K562 (cell line): ENCODE data around the gene ZNF358. TPM values are rescaled to one million over a fixed set of nuclear protein-coding genes. Genes with fewer than 3 reads are reported as not detected.

ENCODE experiments used
- ATAC-seq: fragments of 200-7000 bp; cut with Tn5 transposase; 3 replicates; pipeline ENCODE4 v1.9.1; 2020; ENCODE audit warnings: moderate library complexity
- BruUV-seq: library from RNA; stranded (reverse); fragments of 400-500 nt; replicated peaks from 2 replicates; lab custom pipeline; 2021; lab: Mats Ljungman, UMichigan
- CTCF ChIA-PET: fragments of 300-600 bp; formaldehyde crosslinking; extraction: SDS; loops from one replicate; lab custom pipeline; 2021; ENCODE audit warnings: low intra/inter-chr PET ratio; lab: Yijun Ruan, JAX
- POLR2A ChIA-PET: fragments of 300-600, 350-650 bp; sonication (Branson Sonifier 250); formaldehyde crosslinking; extraction: SDS; loops from one replicate; lab custom pipeline; 2021; ENCODE audit warnings: antibody characterized with exemption, inconsistent platforms; lab: Yijun Ruan, JAX
- DNase-seq, 4 experiments: peaks; one replicate each; pipeline versions ENCODE4 v3.0.0 to v3.0.0-alpha.2; 2011 to 2018; ENCODE audit warnings: low spot score in 3 of 4, mixed read lengths in 3 of 4; ENCODE audit errors: extremely low read depth in 1 of 4
- FAIRE-seq: peaks from 2 replicates; lab custom pipeline; 2011; peaks lifted over from hg19 to GRCh38; lab: Jason Lieb, UNC
- H2AFZ ChIP-seq: 2 replicates; pipeline ENCODE4 v1.6.0; 2011; ENCODE audit warnings: low read depth, low read length, control low read depth, inconsistent platforms
- H3K27ac ChIP-seq: fragments of 200-600 bp; 3 replicates; pipeline ENCODE4 v1.8.0; 2011; ENCODE audit warnings: low read depth, mild to moderate bottlenecking, control low read depth, inconsistent platforms, low read length, moderate library complexity, mixed read lengths; ENCODE audit errors: extremely low read depth
- H3K27me3 ChIP-seq, 2 experiments: fragments of 300-600 bp in 1 of 2; 2 replicates in 1 of 2; 3 replicates in 1 of 2; pipeline versions ENCODE4 v1.6.0 to v1.8.0; 2011; ENCODE audit warnings: inconsistent platforms in 2 of 2, low read length in 2 of 2, mild to moderate bottlenecking in 1 of 2, mixed read lengths in 1 of 2, moderate library complexity in 1 of 2; ENCODE audit not compliant: control insufficient read depth in 2 of 2, insufficient read depth in 2 of 2
- H3K36me3 ChIP-seq: fragments of 300-600 bp; 3 replicates; pipeline ENCODE4 v1.8.0; 2011; ENCODE audit warnings: mild to moderate bottlenecking, low read length, inconsistent platforms; ENCODE audit not compliant: control insufficient read depth, insufficient read depth
- H3K4me1 ChIP-seq, 2 experiments: fragments of 200-600 bp in 1 of 2; replicated peaks in 1 of 2; 2 replicates in 1 of 2; 3 replicates in 1 of 2; pipeline versions ENCODE4 v1.5.1 to v1.8.0; 2011; ENCODE audit warnings: inconsistent platforms in 2 of 2, low read length in 2 of 2, mild to moderate bottlenecking in 1 of 2, mixed read lengths in 1 of 2, moderate library complexity in 1 of 2; ENCODE audit not compliant: control insufficient read depth in 2 of 2, insufficient read depth in 2 of 2
- H3K4me2 ChIP-seq: 2 replicates; pipeline ENCODE4 v1.6.1; 2011; ENCODE audit warnings: low read length, control low read depth, inconsistent platforms, mixed read lengths; ENCODE audit not compliant: insufficient read depth
- H3K4me3 ChIP-seq: fragments of 200-600 bp; sonication (generic), shearing (Covaris generic); 2 replicates; pipeline ENCODE4 v1.5.1; 2016; ENCODE audit warnings: control low read depth, inconsistent platforms
- H3K79me2 ChIP-seq: fragments of 200-600 bp; 3 replicates; pipeline ENCODE4 v1.8.0; 2011; ENCODE audit warnings: low read length, inconsistent platforms; ENCODE audit not compliant: control insufficient read depth, insufficient read depth
- H3K9ac ChIP-seq, 2 experiments: 2 replicates each; pipeline versions ENCODE4 v1.6.0 to v1.6.1; 2011; ENCODE audit warnings: low read depth in 2 of 2, low read length in 2 of 2, control low read depth in 1 of 2, inconsistent platforms in 1 of 2, mild to moderate bottlenecking in 1 of 2, mixed read lengths in 1 of 2; ENCODE audit not compliant: insufficient read depth in 1 of 2
- H3K9me1 ChIP-seq: one replicate; pipeline ENCODE4 v1.6.0; 2011; ENCODE audit warnings: inconsistent platforms, mild to moderate bottlenecking, low read length, moderate library complexity; ENCODE audit not compliant: control insufficient read depth, insufficient read depth
- H3K9me3 ChIP-seq: replicated peaks from 2 replicates; pipeline ENCODE4 v1.5.1; 2011; ENCODE audit warnings: low read depth, low read length, inconsistent platforms; ENCODE audit not compliant: control insufficient read depth, insufficient read depth
- H4K20me1 ChIP-seq: replicated peaks from 2 replicates; pipeline ENCODE4 v1.6.1; 2011; ENCODE audit warnings: low read length, inconsistent platforms, mixed read lengths; ENCODE audit not compliant: control insufficient read depth, insufficient read depth
- ADNP ChIP-seq: fragments of 200-800 bp; sonication (Bioruptor generic); IDR thresholded peaks from 2 replicates; pipeline ENCODE4 v1.6.1; 2016; ENCODE audit warnings: missing genetic modification characterization, missing compliant biosample characterization
- BCOR ChIP-seq: fragments of 450-650 bp; IDR thresholded peaks from 2 replicates; pipeline ENCODE4 v1.6.1; 2016
- HDAC2 ChIP-seq: fragments of 450-650 bp; IDR thresholded peaks from 2 replicates; pipeline ENCODE4 v1.6.1; 2016; ENCODE audit warnings: mild to moderate bottlenecking
- IRF9 ChIP-seq: fragments of 450-650 bp; IDR thresholded peaks from 2 replicates; pipeline ENCODE4 v1.6.1; 2016; ENCODE audit warnings: missing biosample characterization, missing genetic modification characterization
- KDM1A ChIP-seq, 2 experiments: fragments of 450-650 bp; IDR thresholded peaks; 2 replicates each; pipeline ENCODE4 v1.6.1; 2016; ENCODE audit warnings: mild to moderate bottlenecking in 2 of 2
- MYBL2 ChIP-seq, 2 experiments: fragments of 450-650 bp in 1 of 2; sonication (generic) in 1 of 2; formaldehyde crosslinking in 1 of 2; IDR thresholded peaks; 2 replicates each; pipeline versions ENCODE4 v1.6.1 to v1.8.1; 2017 to 2022; ENCODE audit warnings: borderline replicate concordance in 1 of 2, inconsistent platforms in 1 of 2, low read depth in 1 of 2, mild to moderate bottlenecking in 1 of 2, missing genetic modification reagents in 1 of 2, moderate library complexity in 1 of 2
- NFE2L1 ChIP-seq: fragments of 450-650 bp; IDR thresholded peaks from 2 replicates; pipeline ENCODE4 v1.6.1; 2016; ENCODE audit warnings: missing genetic modification characterization, low read depth, mild to moderate bottlenecking, missing compliant biosample characterization, moderate library complexity, borderline replicate concordance
- NR1H2 ChIP-seq: sonication (generic); formaldehyde crosslinking; IDR thresholded peaks from 2 replicates; pipeline ENCODE4 v1.4.0; 2020; ENCODE audit warnings: mild to moderate bottlenecking, missing genetic modification reagents
- NRF1 ChIP-seq, 2 experiments: fragments of 450-650 bp; IDR thresholded peaks in 1 of 2; conservative IDR thresholded peaks in 1 of 2; 2 replicates each; pipeline ENCODE4 v1.6.1; 2014; ENCODE audit warnings: mild to moderate bottlenecking in 2 of 2
- PTBP1 ChIP-seq: fragments of 200-400 bp; formaldehyde crosslinking; IDR thresholded peaks from 2 replicates; pipeline ENCODE4 v1.6.1; 2017; ENCODE audit warnings: low read depth, low read length
- RBM25 ChIP-seq: fragments of 200-400 bp; formaldehyde crosslinking; IDR thresholded peaks from 2 replicates; pipeline ENCODE4 v1.6.1; 2018; ENCODE audit warnings: low read length, low read depth, moderate library complexity; ENCODE audit not compliant: severe bottlenecking
- RCOR1 ChIP-seq, 2 experiments: IDR thresholded peaks; 2 replicates each; pipeline ENCODE4 v1.6.1; 2012; ENCODE audit warnings: low read depth in 2 of 2, low read length in 2 of 2, borderline replicate concordance in 1 of 2, improper control_type of control experiment in 1 of 2
- SMARCA5 ChIP-seq: fragments of 450-650 bp; IDR thresholded peaks from 2 replicates; pipeline ENCODE4 v1.6.1; 2016
- SPI1 ChIP-seq: IDR thresholded peaks from 2 replicates; pipeline ENCODE4 v1.6.1; 2011; ENCODE audit warnings: low read depth, low read length, control low read depth, borderline replicate concordance
- TGIF2 ChIP-seq: sonication (generic); formaldehyde crosslinking; IDR thresholded peaks from 2 replicates; pipeline ENCODE4 v1.8.1; 2022; ENCODE audit warnings: mild to moderate bottlenecking, missing genetic modification reagents, moderate library complexity
- YY1 ChIP-seq, 3 experiments: IDR thresholded peaks; 2 replicates each; pipeline ENCODE4 v1.6.1; 2011; ENCODE audit warnings: low read length in 2 of 3, mild to moderate bottlenecking in 2 of 3, moderate library complexity in 2 of 3, borderline replicate concordance in 1 of 3, control low read depth in 1 of 3, low read depth in 1 of 3; ENCODE audit not compliant: insufficient read depth in 3 of 3, insufficient replicate concordance in 2 of 3, control insufficient read depth in 1 of 3, insufficient read length in 1 of 3; ENCODE audit errors: extremely low read depth in 1 of 3
- ZBTB9 ChIP-seq: fragments of 450-650 bp; formaldehyde crosslinking; IDR thresholded peaks from 2 replicates; pipeline ENCODE4 v1.4.0; 2020; ENCODE audit warnings: mild to moderate bottlenecking, moderate library complexity
- ZC3H11A ChIP-seq: IDR thresholded peaks from 2 replicates; pipeline ENCODE4 v1.6.1; 2012; ENCODE audit warnings: low read depth, low read length, improper control_type of control experiment
- ZFP36 ChIP-seq: fragments of 150-350 bp; IDR thresholded peaks from 2 replicates; pipeline ENCODE4 v1.6.1; 2018; ENCODE audit warnings: low read length, low read depth; ENCODE audit not compliant: partially characterized antibody
- WGBS: fragments of 100-300 bp; shearing (Covaris generic); methylation state at CpG from one replicate; pipeline ENCODE4 v1.1.6; 2016; ENCODE audit warnings: low coverage, mixed read lengths; ENCODE audit not compliant: insufficient coverage; ENCODE audit errors: missing lambda C conversion rate; 5-methylcytosine and 5-hydroxymethylcytosine counted together
- in situ Hi-C: fragments of 300-500 bp; cut with MboI; formaldehyde crosslinking; loops from 4 replicates; pipeline ENCODE4 v1.15.0; 2018; ENCODE audit warnings: inconsistent platforms, mixed read lengths
- intact Hi-C: fragments of 100-400 bp; cut with micrococcal nuclease; formaldehyde crosslinking; loops from 2 replicates; pipeline ENCODE4 v1.14.2; 2022
- polyA plus RNA-seq, 8 experiments: library from polyadenylated mRNA; depleted of rRNA in 4 of 8; stranded (reverse) in 5 of 8; unstranded in 3 of 8; fragments of >200 nt; fragmentation: Nextera tagmentation in 2 of 8; fragmentation: Illumina TruSeq in 1 of 8; extraction: Ambion mirVana in 2 of 8; extraction: Trizol in 1 of 8; gene quantifications; 2 replicates each; pipeline versions ENCODE4 v1.2.1 to v1.2.3, GENCODE V29; 2011 to 2014; ENCODE audit warnings: inconsistent platforms in 1 of 8, missing spikeins in 1 of 8
- total RNA-seq, 7 experiments: library from RNA; depleted of rRNA in 6 of 7; stranded (reverse); fragments of >200 nt in 6 of 7; fragmentation: Illumina TruSeq in 2 of 7; extraction: Trizol in 2 of 7; gene quantifications; 2 replicates each; pipeline versions ENCODE4 v1.2.1 to v1.2.3, GENCODE V29; 2011 to 2021; ENCODE audit warnings: low replicate concordance in 1 of 7

Gene ZNF358
- total and polyA plus RNA-seq, 9 of the 15 experiments (the other 6 are each of a cell fraction or from before 2014, with no cell fraction given): 0.04 to 17.2 (median 4.9) TPM

GRCh38 chr19:7524992-7525739 lies 9.3 kb downstream of the ZNF358 start:
- DNase-seq (no peak), FAIRE-seq (no peak), ATAC-seq (no peak)
- Histone ChIP-seq H3K4me2 (no peak overlapping the region), H4K20me1 (no peaks in the 10 kb centered on the region), H3K79me2 (peaks cover 4% of the 10 kb centered on the region; the same call in 2 of the 3 replicates), H3K9me1 (no peaks in the 10 kb centered on the region), H2AFZ (no peak overlapping the region), H3K27ac (no peak overlapping the region), H3K9ac (no peak overlapping the region), H3K4me3 (no peak overlapping the region), H3K9me3 (no peaks in the 10 kb centered on the region), H3K4me1 (peaks cover 6 to 41% of the 10 kb centered on the region in 2 experiments; a peak in 4 of 5 replicates), H3K36me3 (peaks cover 12% of the 10 kb centered on the region; the same call in 1 of the 3 replicates), H3K27me3 (no peaks in the 10 kb centered on the region)
- no TSS peak for BruUV-seq
- POLR2A ChIA-PET: interaction anchor here (0.6 to 0.7 kb wide), 2 partner anchors 16 to 346 kb away, joined by 3 read pairs; no protein-coding TSS in a partner anchor
- intact Hi-C loops (no loop called here), in situ Hi-C loops (no loop called here)
- TF ChIP-seq KDM1A (IDR thresholded peaks at IDR 0.05) (peak; percentile 39 to 53; a peak in 2 of 4 replicates), IRF9 (tag) (no peak), RCOR1 (IDR thresholded peaks at IDR 0.05; ENCODE audit: borderline replicate concordance in 1 of 2, low read depth in 2 of 2, low read length in 2 of 2) (0 out of 4 replicates have a peak, but pooled peaks of 1 of the 2 experiments have one; percentile 24), BCOR (peak; percentile 95), SMARCA5 (peak; percentile 93), ADNP (tag) (no peak), YY1 (IDR thresholded peaks at IDR 0.05; ENCODE audit: borderline replicate concordance in 1 of 3, control insufficient read depth in 1 of 3, extremely low read depth in 1 of 3, insufficient read depth in 3 of 3, insufficient read length in 1 of 3, insufficient replicate concordance in 2 of 3, low read depth in 1 of 3, low read length in 2 of 3) (no peak), ZBTB9 (no peak), ZFP36 (peak; percentile 77), PTBP1 (0 out of 2 replicates have a peak, but pooled peaks have one; percentile 39), HDAC2 (no peak), NRF1 (conservative IDR thresholded peaks at IDR 0.05 in 1 of 2, IDR thresholded peaks at IDR 0.05 in 1 of 2) (no peak), SPI1 (no peak), RBM25 (peak; percentile 85), NFE2L1 (no peak), TGIF2 (CRISPR knock-in tag) (no peak), MYBL2 (IDR thresholded peaks at IDR 0.05; ENCODE audit: low read depth) (no peak), MYBL2 (CRISPR knock-in tag; IDR thresholded peaks at IDR 0.05; ENCODE audit: borderline replicate concordance) (no peak), ZC3H11A (no peak), NR1H2 (CRISPR knock-in tag) (no peak)
- WGBS: 83% methylated on average over 14 of the region's 20 CpGs
- CTCF ChIA-PET: no interaction called here
